Trophoblast cell (in vitro differentiated cells and primary cell): Measurements from ENCODE around the gene KIF26A.

Experiments
- DNase-seq, 2 donors: peaks; one replicate each; pipeline ENCODE4 v3.0.0-alpha.2; 2016
- H2AFZ ChIP-seq: 2 replicates; pipeline ENCODE4 v1.6.1; 2013; ENCODE audit warnings: low read length, moderate library complexity, mild to moderate bottlenecking; ENCODE audit not compliant: insufficient read depth, poor library complexity
- H2AK5ac ChIP-seq: 2 replicates; pipeline ENCODE4 v1.6.1; 2013; ENCODE audit warnings: mild to moderate bottlenecking, low read length
- H2BK120ac ChIP-seq: 2 replicates; pipeline ENCODE4 v1.6.1; 2013; ENCODE audit warnings: low read length, mild to moderate bottlenecking, moderate library complexity; ENCODE audit not compliant: insufficient read depth, poor library complexity
- H2BK12ac ChIP-seq: 2 replicates; pipeline ENCODE4 v1.6.1; 2013; ENCODE audit warnings: mild to moderate bottlenecking, low read length, moderate library complexity
- H2BK5ac ChIP-seq: 2 replicates; pipeline ENCODE4 v1.6.1; 2013; ENCODE audit warnings: low read length, low read depth, moderate library complexity, mild to moderate bottlenecking; ENCODE audit not compliant: poor library complexity
- H3K14ac ChIP-seq: 2 replicates; pipeline ENCODE4 v1.6.1; 2013; ENCODE audit warnings: mild to moderate bottlenecking, low read length
- H3K18ac ChIP-seq: 2 replicates; pipeline ENCODE4 v1.6.1; 2013; ENCODE audit warnings: mild to moderate bottlenecking, low read length
- H3K23ac ChIP-seq: 2 replicates; pipeline ENCODE4 v1.6.1; 2013; ENCODE audit warnings: low read length
- H3K27ac ChIP-seq: 2 replicates; pipeline ENCODE4 v1.5.1; 2013; ENCODE audit warnings: low read depth, mild to moderate bottlenecking, inconsistent platforms, low read length, moderate library complexity
- H3K27me3 ChIP-seq: 2 replicates; pipeline ENCODE4 v1.6.1; 2013; ENCODE audit warnings: inconsistent platforms, mild to moderate bottlenecking, low read length, moderate library complexity; ENCODE audit not compliant: insufficient read depth
- H3K36me3 ChIP-seq, 2 experiments: 1 replicate in 1 of 2; 2 replicates in 1 of 2; pipeline ENCODE4 v1.6.1; 2013; ENCODE audit warnings: low read length in 2 of 2, mild to moderate bottlenecking in 2 of 2, moderate library complexity in 1 of 2; ENCODE audit not compliant: insufficient read depth in 2 of 2, control insufficient read depth in 1 of 2
- H3K4ac ChIP-seq: 2 replicates; pipeline ENCODE4 v1.6.1; 2013; ENCODE audit warnings: low read depth, mild to moderate bottlenecking, low read length, moderate library complexity
- H3K4me1 ChIP-seq, 2 experiments: 1 replicate in 1 of 2; 2 replicates in 1 of 2; pipeline ENCODE4 v1.6.1; 2013; ENCODE audit warnings: low read length in 2 of 2, mild to moderate bottlenecking in 2 of 2, moderate library complexity in 1 of 2; ENCODE audit not compliant: insufficient read depth in 2 of 2, control insufficient read depth in 1 of 2
- H3K4me2 ChIP-seq: 2 replicates; pipeline ENCODE4 v1.6.1; 2013; ENCODE audit warnings: inconsistent platforms, mild to moderate bottlenecking, low read length, moderate library complexity
- H3K4me3 ChIP-seq: 2 replicates; pipeline ENCODE4 v1.5.1; 2013; ENCODE audit warnings: mild to moderate bottlenecking, low read depth, low read length, inconsistent platforms
- H3K79me1 ChIP-seq: one replicate; pipeline ENCODE4 v1.6.1; 2013; ENCODE audit warnings: low read length
- H3K79me2 ChIP-seq: 2 replicates; pipeline ENCODE4 v1.6.1; 2013; ENCODE audit warnings: low read length, mild to moderate bottlenecking; ENCODE audit not compliant: control insufficient read depth, insufficient read depth, poor library complexity
- H3K9ac ChIP-seq: 2 replicates; pipeline ENCODE4 v1.6.1; 2013; ENCODE audit warnings: mild to moderate bottlenecking, low read length
- H3K9me3 ChIP-seq: 2 replicates; pipeline ENCODE4 v1.6.1; 2013; ENCODE audit warnings: low read depth, mild to moderate bottlenecking, control low read depth, inconsistent platforms, low read length; ENCODE audit not compliant: insufficient read depth
- H4K12ac ChIP-seq: 2 replicates; pipeline ENCODE4 v1.6.1; 2013; ENCODE audit warnings: low read depth, mild to moderate bottlenecking, low read length, moderate library complexity
- H4K8ac ChIP-seq: 2 replicates; pipeline ENCODE4 v1.6.1; 2013; ENCODE audit warnings: low read depth, mild to moderate bottlenecking, low read length, moderate library complexity
- H4K91ac ChIP-seq: one replicate; pipeline ENCODE4 v1.6.1; 2013; ENCODE audit warnings: low read depth, mild to moderate bottlenecking, low read length, moderate library complexity
- WGBS: extraction: QIAGEN DNeasy Blood & Tissue Kit; methylation state at CpG from one replicate; pipeline ENCODE4 v1.1.7; 2013; ENCODE audit warnings: missing lambda C conversion rate; ENCODE audit not compliant: insufficient read length, insufficient coverage; ENCODE audit errors: extremely low coverage; 5-methylcytosine and 5-hydroxymethylcytosine counted together

KIF26A gene

GRCh38 chr14:104105071-104105821 is 33.1 kb upstream of the KIF26A start:
- H3K9me3 ChIP-seq = no peaks in the 10 kb centered on the region
- no peak overlapping the region for H3K4ac ChIP-seq
- H3K27ac ChIP-seq = no peak overlapping the region
- no peak overlapping the region for H2AK5ac ChIP-seq
- no peak overlapping the region for H3K9ac ChIP-seq
- H3K4me1 ChIP-seq = peaks cover 5 to 6% of the 10 kb centered on the region in 2 experiments
- no peak overlapping the region for H3K18ac ChIP-seq
- no peak overlapping the region for H2BK120ac ChIP-seq
- H3K79me2 ChIP-seq = no peaks in the 10 kb centered on the region
- no peaks in the 10 kb centered on the region for H3K27me3 ChIP-seq
- no peak overlapping the region for H2BK5ac ChIP-seq
- no peak overlapping the region for H2BK12ac ChIP-seq
- no peaks in the 10 kb centered on the region for H3K36me3 ChIP-seq
- H4K91ac ChIP-seq = no peak overlapping the region
- no peak overlapping the region for H3K14ac ChIP-seq
- no peak overlapping the region for H3K4me3 ChIP-seq
- no peak for DNase-seq
- no peak overlapping the region for H2AFZ ChIP-seq
- no peak overlapping the region for H3K4me2 ChIP-seq
- no peak overlapping the region for H4K8ac ChIP-seq
- no peak overlapping the region for H3K23ac ChIP-seq
- no peaks in the 10 kb centered on the region for H3K79me1 ChIP-seq
- H4K12ac ChIP-seq = no peak overlapping the region
- WGBS = no CpG with 5 or more reads among the region's 27 CpGs

GRCh38 chr14:104105822-104106470 is 32.4 kb upstream of the KIF26A start:
- H2BK12ac ChIP-seq = no peak overlapping the region
- peaks cover 5 to 6% of the 10 kb centered on the region in 2 experiments for H3K4me1 ChIP-seq
- no peak overlapping the region for H2AFZ ChIP-seq
- no peak overlapping the region for H3K4me2 ChIP-seq
- no peaks in the 10 kb centered on the region for H3K79me2 ChIP-seq
- H4K91ac ChIP-seq = no peak overlapping the region
- H2BK5ac ChIP-seq = no peak overlapping the region
- H3K79me1 ChIP-seq = no peaks in the 10 kb centered on the region
- no peak for DNase-seq
- H3K4me3 ChIP-seq = no peak overlapping the region
- H3K9ac ChIP-seq = no peak overlapping the region
- no peak overlapping the region for H3K23ac ChIP-seq
- H3K9me3 ChIP-seq = no peaks in the 10 kb centered on the region
- WGBS = no CpG with 5 or more reads among the region's 18 CpGs
- H3K14ac ChIP-seq = no peak overlapping the region
- no peaks in the 10 kb centered on the region for H3K27me3 ChIP-seq
- no peak overlapping the region for H3K4ac ChIP-seq
- H4K12ac ChIP-seq = no peak overlapping the region
- H3K18ac ChIP-seq = no peak overlapping the region
- H3K27ac ChIP-seq = no peak overlapping the region
- no peak overlapping the region for H4K8ac ChIP-seq
- no peak overlapping the region for H2AK5ac ChIP-seq
- no peak overlapping the region for H2BK120ac ChIP-seq
- no peaks in the 10 kb centered on the region for H3K36me3 ChIP-seq

- Histone ChIP-seq H2BK12ac (no peak overlapping the region), H4K12ac (no peak overlapping the region), H3K18ac (no peak overlapping the region), H3K79me1 (no peaks in the 10 kb centered on the region), H3K27ac (no peak overlapping the region), H3K4me2 (no peak overlapping the region), H3K36me3 (no peaks in the 10 kb centered on the region), H3K4me1 (peaks cover 5 to 6% of the 10 kb centered on the region in 2 experiments), H3K23ac (no peak overlapping the region), H3K14ac (no peak overlapping the region), H4K91ac (no peak overlapping the region), H4K8ac (no peak overlapping the region), H2BK120ac (no peak overlapping the region), H3K27me3 (no peaks in the 10 kb centered on the region), H2BK5ac (no peak overlapping the region), H2AFZ (no peak overlapping the region), H2AK5ac (no peak overlapping the region), H3K4ac (no peak overlapping the region), H3K9ac (no peak overlapping the region), H3K4me3 (no peak overlapping the region), H3K9me3 (no peaks in the 10 kb centered on the region), H3K79me2 (no peaks in the 10 kb centered on the region)
- WGBS = no CpG with 5 or more reads among the region's 20 CpGs
- no peak for DNase-seq
Observed at GRCh38 chr14:104106471-104106991, 31.9 kb upstream of the KIF26A start.

GRCh38 chr14:104107101-104107581 is 31.2 kb upstream of the KIF26A start:
- Histone ChIP-seq H2BK5ac (no peak overlapping the region), H3K14ac (no peak overlapping the region), H2AFZ (no peak overlapping the region), H3K18ac (no peak overlapping the region), H3K36me3 (no peaks in the 10 kb centered on the region), H3K27me3 (no peaks in the 10 kb centered on the region), H3K4ac (no peak overlapping the region), H4K12ac (no peak overlapping the region), H3K27ac (no peak overlapping the region), H3K4me3 (no peak overlapping the region), H3K79me2 (no peaks in the 10 kb centered on the region), H4K8ac (no peak overlapping the region), H2AK5ac (no peak overlapping the region), H2BK120ac (no peak overlapping the region), H4K91ac (no peak overlapping the region), H3K4me1 (peaks cover 5 to 6% of the 10 kb centered on the region in 2 experiments), H3K79me1 (no peaks in the 10 kb centered on the region), H3K23ac (no peak overlapping the region), H3K4me2 (no peak overlapping the region), H3K9ac (no peak overlapping the region), H2BK12ac (no peak overlapping the region), H3K9me3 (no peaks in the 10 kb centered on the region)
- no peak for DNase-seq
- no CpG with 5 or more reads among the region's 19 CpGs for WGBS
